Ishikawa (cell line): Measurements from ENCODE around the gene GASK1A.

Experiments
- CEBPB ChIP-seq: IDR thresholded peaks from 2 replicates; pipeline ENCODE4 v1.6.1; 2012
- CREB1 ChIP-seq: IDR thresholded peaks from 2 replicates; pipeline ENCODE4 v1.6.1; 2012; ENCODE audit warnings: low read depth
- EGR1 ChIP-seq: IDR thresholded peaks from 2 replicates; pipeline ENCODE4 v1.6.1; 2012
- EP300 ChIP-seq: IDR thresholded peaks from 2 replicates; pipeline ENCODE4 v1.6.1; 2012; ENCODE audit warnings: borderline replicate concordance
- FOXM1 ChIP-seq: IDR thresholded peaks from 2 replicates; pipeline ENCODE4 v1.6.1; 2012; ENCODE audit warnings: low read depth, borderline replicate concordance
- NFIC ChIP-seq: IDR thresholded peaks from 2 replicates; pipeline ENCODE4 v1.6.1; 2012
- RAD21 ChIP-seq: IDR thresholded peaks from 2 replicates; pipeline ENCODE4 v1.6.1; 2012; ENCODE audit warnings: low read depth
- REST ChIP-seq: IDR thresholded peaks from 2 replicates; pipeline ENCODE4 v1.6.1; 2012; ENCODE audit warnings: low read depth, mild to moderate bottlenecking
- TAF1 ChIP-seq: IDR thresholded peaks from 2 replicates; pipeline ENCODE4 v1.6.1; 2012; ENCODE audit warnings: low read depth, mild to moderate bottlenecking
- TCF12 ChIP-seq: IDR thresholded peaks from 2 replicates; pipeline ENCODE4 v1.6.1; 2012; ENCODE audit warnings: low read depth
- TEAD4 ChIP-seq: IDR thresholded peaks from 2 replicates; pipeline ENCODE4 v1.6.1; 2012
- USF1 ChIP-seq: IDR thresholded peaks from 2 replicates; pipeline ENCODE4 v1.6.1; 2012
- YY1 ChIP-seq: IDR thresholded peaks from 2 replicates; pipeline ENCODE4 v1.6.1; 2012; ENCODE audit warnings: low read depth
- ZBTB7A ChIP-seq: IDR thresholded peaks from 2 replicates; pipeline ENCODE4 v1.6.1; 2012; ENCODE audit warnings: low read depth
- TF ChIP-seq, protein P1 (sequence below): IDR thresholded peaks from 2 replicates; pipeline ENCODE4 v1.6.1; 2012

The GASK1A gene

DNA sequence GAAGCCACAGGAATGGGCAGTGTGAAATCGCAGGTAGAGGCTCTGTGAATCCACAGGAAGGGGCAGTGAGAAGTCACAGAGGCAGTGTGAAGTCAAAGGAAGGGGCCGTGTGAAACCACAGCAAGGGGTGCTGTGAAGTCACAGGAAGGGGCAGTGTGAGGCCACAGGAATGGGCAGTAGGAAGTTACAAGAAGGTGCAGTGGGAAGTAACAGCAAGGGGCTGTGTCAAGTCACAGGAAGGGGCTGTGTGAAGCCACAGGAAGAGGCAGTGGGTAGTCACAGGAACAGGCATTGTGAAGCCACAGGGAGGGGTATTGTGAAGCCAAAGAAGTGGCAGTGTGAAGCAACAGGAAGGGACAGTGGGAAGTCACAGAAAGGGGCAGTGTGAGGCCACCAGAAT is 34.1 kb downstream of the GASK1A start:
- no peak for TF ChIP-seq EGR1
- no peak for TF ChIP-seq FOXM1
- no peak for TF ChIP-seq TAF1
- no peak for TF ChIP-seq CREB1
- TF ChIP-seq, protein P1, sequence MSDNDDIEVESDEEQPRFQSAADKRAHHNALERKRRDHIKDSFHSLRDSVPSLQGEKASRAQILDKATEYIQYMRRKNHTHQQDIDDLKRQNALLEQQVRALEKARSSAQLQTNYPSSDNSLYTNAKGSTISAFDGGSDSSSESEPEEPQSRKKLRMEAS = no peak
- no peak for TF ChIP-seq TCF12
- TF ChIP-seq USF1 = no peak
- no peak for TF ChIP-seq REST
- no peak for TF ChIP-seq NFIC
- no peak for TF ChIP-seq EP300
- TF ChIP-seq ZBTB7A = no peak
- no peak for TF ChIP-seq TEAD4
- TF ChIP-seq RAD21 = no peak
- TF ChIP-seq YY1 = no peak
- TF ChIP-seq CEBPB = no peak

DNA sequence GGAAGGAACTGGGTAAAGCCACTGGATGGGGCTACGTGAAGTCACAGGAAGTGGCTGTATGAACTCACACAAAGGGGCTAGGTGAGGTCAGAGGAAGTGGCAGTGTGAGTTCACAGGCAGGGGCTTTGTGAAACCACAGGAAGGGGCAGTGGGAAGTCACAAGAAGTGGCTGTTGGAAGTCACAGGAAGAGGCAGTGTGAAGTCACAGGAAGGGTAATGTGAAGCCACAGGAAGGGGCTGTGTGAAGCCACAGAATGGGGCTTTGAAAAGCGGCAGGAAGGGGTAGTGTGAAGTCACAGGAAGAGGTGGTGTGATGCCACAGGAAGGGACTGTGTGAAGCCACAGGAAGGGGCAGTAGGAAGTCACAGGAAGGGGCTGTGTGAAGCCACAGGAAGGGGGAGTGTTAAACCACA is 34.6 kb downstream of the GASK1A start:
- TF ChIP-seq EP300 (no peak), USF1 (no peak)
- TF ChIP-seq, protein P1 = no peak

GRCh38 chr3:43014241-43014640 is 35.1 kb downstream of the GASK1A start:
- no peak for TF ChIP-seq EGR1
- TF ChIP-seq TEAD4 = no peak
- TF ChIP-seq NFIC = no peak
- TF ChIP-seq FOXM1 = no peak
- TF ChIP-seq, protein P1 = no peak

- TF ChIP-seq EP300 (no peak), TAF1 (no peak), TCF12 (no peak), REST (no peak), FOXM1 (no peak), TEAD4 (no peak), ZBTB7A (no peak), YY1 (no peak), RAD21 (no peak), CEBPB (no peak)
- TF ChIP-seq, protein P1 = no peak
Observed at GRCh38 chr3:43014956-43015355, 35.8 kb downstream of the GASK1A start.

DNA sequence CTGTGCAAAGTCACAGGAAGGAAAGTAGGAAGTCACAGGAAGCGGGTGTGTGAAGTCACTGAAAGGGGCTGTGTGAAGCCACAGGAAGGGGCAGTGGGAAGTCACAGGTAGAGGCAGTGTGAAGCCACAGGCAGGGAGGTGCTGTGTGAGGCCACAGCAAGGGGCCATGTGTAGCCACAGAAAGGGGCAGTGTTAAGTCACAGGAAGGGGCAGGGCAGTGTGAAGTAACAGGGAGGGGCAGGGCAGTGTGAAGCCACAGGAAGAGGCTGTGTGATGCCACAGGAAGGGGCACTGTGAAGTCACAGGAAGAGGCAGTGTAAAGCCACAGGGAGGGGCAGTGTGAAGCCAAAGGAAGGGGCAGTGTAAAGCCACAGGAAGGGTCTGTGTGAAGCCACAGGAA is 36.5 kb downstream of the GASK1A start:
- TF ChIP-seq REST = no peak
- no peak for TF ChIP-seq CREB1
- no peak for TF ChIP-seq EP300
- no peak for TF ChIP-seq NFIC
- no peak for TF ChIP-seq TEAD4
- no peak for TF ChIP-seq EGR1
- TF ChIP-seq USF1 = no peak
